Measurements from ENCODE around the gene TMEM87B. TPM values are rescaled to one million over a fixed set of nuclear protein-coding genes. Genes with fewer than 3 reads are reported as not detected.

TMEM87B gene
- total and polyA plus RNA-seq, 10 of the 15 experiments (the other 5 are each of a cell fraction or from before 2014, with no cell fraction given): 5.7 to 20.6 (median 12.3) TPM

DNA sequence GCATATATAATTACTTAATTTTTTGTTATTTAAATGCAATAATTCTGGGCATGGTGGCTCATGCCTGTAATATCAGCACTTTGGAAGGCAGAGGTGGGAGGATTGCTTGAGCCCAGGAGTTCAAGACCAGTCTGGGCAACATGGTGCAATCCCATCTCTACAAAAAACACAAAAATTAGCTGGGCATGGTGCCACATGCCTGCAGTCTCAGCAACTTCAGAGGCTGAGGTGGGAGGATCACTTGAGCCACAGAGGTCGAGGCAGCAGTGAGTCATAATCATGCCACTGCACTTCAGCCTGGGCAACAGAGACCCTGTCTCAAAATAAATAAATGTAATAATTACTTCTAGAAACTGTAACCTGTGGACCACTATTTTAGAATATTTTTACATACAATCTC is 21.5 kb upstream of the TMEM87B start:
- in situ Hi-C loops (cut with MboI) (no loop called here), intact Hi-C loops (cut with micrococcal nuclease; ENCODE audit: unreplicated experiment) (no loop called here)
- BruUV-seq (replicated peaks): no TSS peak
- Histone ChIP-seq H3K9me3 (replicated peaks; ENCODE audit: control insufficient read depth, insufficient read depth, low read length) (no peaks in the 10 kb centered on the region; the same call in 1 of the 3 replicates), H3K36me3 (ENCODE audit: control insufficient read depth in 2 of 2, insufficient read depth in 2 of 2, low read length in 1 of 2) (no peaks in the 10 kb centered on the region), H3K27ac (ENCODE audit: control insufficient read depth, insufficient read depth) (no peak overlapping the region), H2AFZ (ENCODE audit: control insufficient read depth, low read depth, low read length) (no peak overlapping the region), H3K79me2 (ENCODE audit: control insufficient read depth, insufficient read depth, low read length) (no peaks in the 10 kb centered on the region), H3K27me3 (replicated peaks in 1 of 2; ENCODE audit: control insufficient read depth in 2 of 2, insufficient read depth in 2 of 2, low read length in 1 of 2) (no peaks in the 10 kb centered on the region), H3K4me1 (ENCODE audit: control insufficient read depth, insufficient read depth, low read length) (no peaks in the 10 kb centered on the region), H3K4me2 (ENCODE audit: control insufficient read depth, insufficient read depth) (no peak overlapping the region), H4K20me1 (ENCODE audit: control insufficient read depth, insufficient read depth) (no peaks in the 10 kb centered on the region), H3K9ac (ENCODE audit: control insufficient read depth, insufficient read depth, low read length) (no peak overlapping the region), H3K4me3 (no peak overlapping the region)
- DNase-seq (ENCODE audit: low read depth, low spot score) (no peak), FAIRE-seq (no peak), ATAC-seq (no peak)
- ChIA-PET SMC1A (ENCODE audit: uncharacterized antibody, unreplicated experiment) (no interaction called here), POLR2A (interaction anchor here (1.6 kb wide), 1 partner anchor 130 kb away, joined by 4 read pairs; no protein-coding TSS in a partner anchor), RAD21 (ENCODE audit: unreplicated experiment) (no interaction called here), CTCF (interaction anchor here (1.2 to 1.5 kb wide), 3 partner anchors 15 to 146 kb away, joined by 3 to 8 read pairs (median 4); no protein-coding TSS in a partner anchor)
- TF ChIP-seq NR2C2 (IDR thresholded peaks at IDR 0.05; ENCODE audit: borderline replicate concordance, control insufficient read depth, insufficient read length, low read depth) (no peak), TARDBP (IDR thresholded peaks at IDR 0.05; ENCODE audit: borderline replicate concordance) (no peak)
- TF ChIP-seq, protein P1, sequence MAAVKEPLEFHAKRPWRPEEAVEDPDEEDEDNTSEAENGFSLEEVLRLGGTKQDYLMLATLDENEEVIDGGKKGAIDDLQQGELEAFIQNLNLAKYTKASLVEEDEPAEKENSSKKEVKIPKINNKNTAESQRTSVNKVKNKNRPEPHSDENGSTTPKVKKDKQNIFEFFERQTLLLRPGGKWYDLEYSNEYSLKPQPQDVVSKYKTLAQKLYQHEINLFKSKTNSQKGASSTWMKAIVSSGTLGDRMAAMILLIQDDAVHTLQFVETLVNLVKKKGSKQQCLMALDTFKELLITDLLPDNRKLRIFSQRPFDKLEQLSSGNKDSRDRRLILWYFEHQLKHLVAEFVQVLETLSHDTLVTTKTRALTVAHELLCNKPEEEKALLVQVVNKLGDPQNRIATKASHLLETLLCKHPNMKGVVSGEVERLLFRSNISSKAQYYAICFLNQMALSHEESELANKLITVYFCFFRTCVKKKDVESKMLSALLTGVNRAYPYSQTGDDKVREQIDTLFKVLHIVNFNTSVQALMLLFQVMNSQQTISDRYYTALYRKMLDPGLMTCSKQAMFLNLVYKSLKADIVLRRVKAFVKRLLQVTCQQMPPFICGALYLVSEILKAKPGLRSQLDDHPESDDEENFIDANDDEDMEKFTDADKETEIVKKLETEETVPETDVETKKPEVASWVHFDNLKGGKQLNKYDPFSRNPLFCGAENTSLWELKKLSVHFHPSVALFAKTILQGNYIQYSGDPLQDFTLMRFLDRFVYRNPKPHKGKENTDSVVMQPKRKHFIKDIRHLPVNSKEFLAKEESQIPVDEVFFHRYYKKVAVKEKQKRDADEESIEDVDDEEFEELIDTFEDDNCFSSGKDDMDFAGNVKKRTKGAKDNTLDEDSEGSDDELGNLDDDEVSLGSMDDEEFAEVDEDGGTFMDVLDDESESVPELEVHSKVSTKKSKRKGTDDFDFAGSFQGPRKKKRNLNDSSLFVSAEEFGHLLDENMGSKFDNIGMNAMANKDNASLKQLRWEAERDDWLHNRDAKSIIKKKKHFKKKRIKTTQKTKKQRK (IDR thresholded peaks at IDR 0.05; ENCODE audit: low read depth, low read length): no peak
- 0% methylated on average over 1 of the region's 1 CpG for WGBS (ENCODE audit: insufficient coverage, insufficient replicate concordance, low lambda C conversion rate, missing lambda C conversion rate)

DNA sequence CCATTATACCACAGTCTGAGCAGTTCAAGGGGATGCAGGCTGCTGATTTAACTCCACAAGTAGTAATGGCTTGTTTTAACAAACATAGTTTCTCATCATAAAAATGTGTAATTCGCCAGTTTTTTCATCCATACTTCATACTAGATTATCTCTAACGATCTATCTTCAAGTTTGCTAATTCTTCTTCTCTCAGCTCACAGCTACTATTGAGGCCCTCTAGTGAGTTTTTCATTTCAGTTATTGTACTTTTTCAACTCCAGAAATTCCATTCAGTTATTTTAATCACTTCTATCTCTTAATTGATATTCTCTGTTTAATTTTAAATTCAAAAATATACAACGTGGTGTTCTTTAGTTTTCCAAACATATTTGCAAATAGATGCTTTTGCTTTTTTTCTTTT is 20.1 kb upstream of the TMEM87B start:
- intact Hi-C loops (cut with micrococcal nuclease; ENCODE audit: unreplicated experiment): no loop called here
- no peaks in the 10 kb centered on the region; the same call in 1 of the 3 replicates for H3K9me3 ChIP-seq (replicated peaks; ENCODE audit: control insufficient read depth, insufficient read depth, low read length)
- no TSS peak for BruUV-seq (replicated peaks)
- H3K4me3 ChIP-seq: no peak overlapping the region
- no peaks in the 10 kb centered on the region for H3K36me3 ChIP-seq (ENCODE audit: control insufficient read depth in 2 of 2, insufficient read depth in 2 of 2, low read length in 1 of 2)
- POLR2A ChIA-PET: no interaction called here
- H3K27ac ChIP-seq (ENCODE audit: control insufficient read depth, insufficient read depth): no peak overlapping the region
- in situ Hi-C loops (cut with MboI): no loop called here
- no peak overlapping the region for H3K9ac ChIP-seq (ENCODE audit: control insufficient read depth, insufficient read depth, low read length)
- no peaks in the 10 kb centered on the region for H3K79me2 ChIP-seq (ENCODE audit: control insufficient read depth, insufficient read depth, low read length)
- no peaks in the 10 kb centered on the region for H3K4me1 ChIP-seq (ENCODE audit: control insufficient read depth, insufficient read depth, low read length)
- H2AFZ ChIP-seq (ENCODE audit: control insufficient read depth, low read depth, low read length): no peak overlapping the region
- no peak for DNase-seq (ENCODE audit: low read depth, low spot score)
- whole genome bisulfite sequencing (ENCODE audit: insufficient coverage, insufficient replicate concordance, low lambda C conversion rate, missing lambda C conversion rate): 11% methylated on average over 3 of the region's 3 CpGs
- no peak overlapping the region for H3K4me2 ChIP-seq (ENCODE audit: control insufficient read depth, insufficient read depth)
- RAD21 ChIA-PET (ENCODE audit: unreplicated experiment): interaction anchor here (0.6 kb wide), 1 partner anchor 14 kb away, joined by 3 read pairs; no protein-coding TSS in a partner anchor
- no peaks in the 10 kb centered on the region for H3K27me3 ChIP-seq (replicated peaks in 1 of 2; ENCODE audit: control insufficient read depth in 2 of 2, insufficient read depth in 2 of 2, low read length in 1 of 2)
- ATAC-seq: no peak
- CTCF ChIA-PET: interaction anchor here (0.6 kb wide), 1 partner anchor 726 kb away, joined by 5 read pairs; no protein-coding TSS in a partner anchor
- no peaks in the 10 kb centered on the region for H4K20me1 ChIP-seq (ENCODE audit: control insufficient read depth, insufficient read depth)
- SMC1A ChIA-PET (ENCODE audit: uncharacterized antibody, unreplicated experiment): interaction anchor here (0.5 kb wide), 1 partner anchor 431 kb away, joined by 3 read pairs; no protein-coding TSS in a partner anchor
- no peak for FAIRE-seq
- TF ChIP-seq BHLHE40 (IDR thresholded peaks at IDR 0.05; ENCODE audit: borderline replicate concordance in 1 of 2, low read depth in 2 of 2, low read length in 1 of 2) (no peak), ZNF207 (IDR thresholded peaks at IDR 0.05; ENCODE audit: borderline replicate concordance) (no peak)
- TF ChIP-seq, protein P2, sequence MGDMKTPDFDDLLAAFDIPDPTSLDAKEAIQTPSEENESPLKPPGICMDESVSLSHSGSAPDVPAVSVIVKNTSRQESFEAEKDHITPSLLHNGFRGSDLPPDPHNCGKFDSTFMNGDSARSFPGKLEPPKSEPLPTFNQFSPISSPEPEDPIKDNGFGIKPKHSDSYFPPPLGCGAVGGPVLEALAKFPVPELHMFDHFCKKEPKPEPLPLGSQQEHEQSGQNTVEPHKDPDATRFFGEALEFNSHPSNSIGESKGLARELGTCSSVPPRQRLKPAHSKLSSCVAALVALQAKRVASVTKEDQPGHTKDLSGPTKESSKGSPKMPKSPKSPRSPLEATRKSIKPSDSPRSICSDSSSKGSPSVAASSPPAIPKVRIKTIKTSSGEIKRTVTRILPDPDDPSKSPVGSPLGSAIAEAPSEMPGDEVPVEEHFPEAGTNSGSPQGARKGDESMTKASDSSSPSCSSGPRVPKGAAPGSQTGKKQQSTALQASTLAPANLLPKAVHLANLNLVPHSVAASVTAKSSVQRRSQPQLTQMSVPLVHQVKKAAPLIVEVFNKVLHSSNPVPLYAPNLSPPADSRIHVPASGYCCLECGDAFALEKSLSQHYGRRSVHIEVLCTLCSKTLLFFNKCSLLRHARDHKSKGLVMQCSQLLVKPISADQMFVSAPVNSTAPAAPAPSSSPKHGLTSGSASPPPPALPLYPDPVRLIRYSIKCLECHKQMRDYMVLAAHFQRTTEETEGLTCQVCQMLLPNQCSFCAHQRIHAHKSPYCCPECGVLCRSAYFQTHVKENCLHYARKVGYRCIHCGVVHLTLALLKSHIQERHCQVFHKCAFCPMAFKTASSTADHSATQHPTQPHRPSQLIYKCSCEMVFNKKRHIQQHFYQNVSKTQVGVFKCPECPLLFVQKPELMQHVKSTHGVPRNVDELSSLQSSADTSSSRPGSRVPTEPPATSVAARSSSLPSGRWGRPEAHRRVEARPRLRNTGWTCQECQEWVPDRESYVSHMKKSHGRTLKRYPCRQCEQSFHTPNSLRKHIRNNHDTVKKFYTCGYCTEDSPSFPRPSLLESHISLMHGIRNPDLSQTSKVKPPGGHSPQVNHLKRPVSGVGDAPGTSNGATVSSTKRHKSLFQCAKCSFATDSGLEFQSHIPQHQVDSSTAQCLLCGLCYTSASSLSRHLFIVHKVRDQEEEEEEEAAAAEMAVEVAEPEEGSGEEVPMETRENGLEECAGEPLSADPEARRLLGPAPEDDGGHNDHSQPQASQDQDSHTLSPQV (IDR thresholded peaks at IDR 0.05): no peak
- TF ChIP-seq, protein P3, sequence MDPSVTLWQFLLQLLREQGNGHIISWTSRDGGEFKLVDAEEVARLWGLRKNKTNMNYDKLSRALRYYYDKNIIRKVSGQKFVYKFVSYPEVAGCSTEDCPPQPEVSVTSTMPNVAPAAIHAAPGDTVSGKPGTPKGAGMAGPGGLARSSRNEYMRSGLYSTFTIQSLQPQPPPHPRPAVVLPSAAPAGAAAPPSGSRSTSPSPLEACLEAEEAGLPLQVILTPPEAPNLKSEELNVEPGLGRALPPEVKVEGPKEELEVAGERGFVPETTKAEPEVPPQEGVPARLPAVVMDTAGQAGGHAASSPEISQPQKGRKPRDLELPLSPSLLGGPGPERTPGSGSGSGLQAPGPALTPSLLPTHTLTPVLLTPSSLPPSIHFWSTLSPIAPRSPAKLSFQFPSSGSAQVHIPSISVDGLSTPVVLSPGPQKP (IDR thresholded peaks at IDR 0.05; ENCODE audit: low read depth, low read length): no peak
